Right atrium auricular region (tissue), 2 donors: Measurements from ENCODE around the gene MYOD1. TPM values are rescaled to one million over a fixed set of nuclear protein-coding genes. Genes with fewer than 3 reads are reported as not detected.

Experiments used
- DNase-seq: peaks from one replicate; pipeline ENCODE4 v3.0.0-alpha.2; 2019; ENCODE audit warnings: low spot score
- H3K27ac ChIP-seq, 2 donors: fragments of 200-600 bp; sonication (generic); 1 replicate in 1 of 2; 2 replicates in 1 of 2; pipeline ENCODE4 v1.5.1; 2016 to 2019
- H3K27me3 ChIP-seq, 2 donors: fragments of 200-600 bp; sonication (generic); one replicate each; pipeline versions ENCODE4 v1.5.1 to v1.6.0; 2017 to 2019
- H3K36me3 ChIP-seq: fragments of 200-600 bp; sonication (generic); one replicate; pipeline ENCODE4 v1.5.1; 2016
- H3K4me1 ChIP-seq, 2 donors: fragments of 200-600 bp; sonication (generic); one replicate each; pipeline versions ENCODE4 v1.5.1 to v1.6.0; 2017 to 2019
- H3K4me3 ChIP-seq, 2 donors: fragments of 200-600 bp; sonication (generic); 1 replicate in 1 of 2; 2 replicates in 1 of 2; pipeline ENCODE4 v1.5.1; 2017 to 2019; ENCODE audit warnings: mild to moderate bottlenecking in 1 of 2, moderate library complexity in 1 of 2
- H3K9me3 ChIP-seq, 2 donors: fragments of 200-600 bp; sonication (generic); one replicate each; pipeline ENCODE4 v1.5.1; 2019
- total RNA-seq, 2 donors: library from RNA; depleted of rRNA; stranded (reverse); fragments of >200 nt; gene quantifications; one replicate each; pipeline ENCODE4 v1.1.0, GENCODE V29; 2016
- TF ChIP-seq, protein P1 (sequence below), 2 donors: fragments of 200-600 bp; sonication (generic); IDR thresholded peaks; one replicate each; pipeline ENCODE4 v1.5.1; 2019; ENCODE audit warnings: antibody characterized with exemption in 2 of 2

The MYOD1 gene
- total RNA-seq, 2 donors from 2014 or later: not detected

DNA sequence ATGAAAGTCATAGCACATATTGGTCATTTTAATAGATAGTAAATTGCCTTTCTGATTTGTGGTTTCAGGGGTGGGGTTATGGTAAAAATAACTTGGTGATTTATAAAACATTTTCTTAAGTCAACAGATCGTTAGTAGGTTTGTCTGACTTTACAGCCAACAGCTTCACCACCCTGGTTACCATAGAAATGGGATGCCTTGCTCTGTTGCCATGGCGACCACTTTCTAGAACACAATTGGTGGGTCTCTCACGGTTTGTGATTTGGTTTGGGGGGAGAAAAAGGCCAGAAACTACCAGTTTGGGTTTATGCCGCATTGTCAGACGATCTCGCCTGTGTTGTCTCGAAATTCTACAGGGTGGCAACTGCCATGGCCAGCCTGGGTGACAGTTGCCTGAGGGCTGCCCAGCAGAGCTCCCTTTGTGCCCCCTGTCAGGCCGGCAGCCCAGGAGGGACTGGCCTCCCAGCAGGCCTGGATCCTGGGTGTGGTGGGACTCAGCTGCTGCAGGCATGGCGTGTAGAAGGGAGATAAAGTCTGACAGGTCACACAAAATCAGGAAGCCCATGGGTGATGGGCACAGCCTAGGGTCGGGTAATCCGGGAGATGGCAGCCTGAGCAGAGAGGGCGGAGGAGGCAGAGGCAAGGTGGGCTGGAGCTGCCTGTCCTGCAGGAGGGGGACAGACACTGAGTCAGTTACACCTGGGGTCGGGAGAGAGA lies 46.1 kb downstream of the MYOD1 start:
- Histone ChIP-seq H3K36me3 (no peaks in the 10 kb centered on the region), H3K27me3 (no peaks in the 10 kb centered on the region), H3K4me1 (peaks cover 0 to 6% of the 10 kb centered on the region in 2 donors), H3K27ac (no peak overlapping the region), H3K4me3 (no peak overlapping the region), H3K9me3 (no peaks in the 10 kb centered on the region)
- no peak for DNase-seq
- TF ChIP-seq, protein P1, sequence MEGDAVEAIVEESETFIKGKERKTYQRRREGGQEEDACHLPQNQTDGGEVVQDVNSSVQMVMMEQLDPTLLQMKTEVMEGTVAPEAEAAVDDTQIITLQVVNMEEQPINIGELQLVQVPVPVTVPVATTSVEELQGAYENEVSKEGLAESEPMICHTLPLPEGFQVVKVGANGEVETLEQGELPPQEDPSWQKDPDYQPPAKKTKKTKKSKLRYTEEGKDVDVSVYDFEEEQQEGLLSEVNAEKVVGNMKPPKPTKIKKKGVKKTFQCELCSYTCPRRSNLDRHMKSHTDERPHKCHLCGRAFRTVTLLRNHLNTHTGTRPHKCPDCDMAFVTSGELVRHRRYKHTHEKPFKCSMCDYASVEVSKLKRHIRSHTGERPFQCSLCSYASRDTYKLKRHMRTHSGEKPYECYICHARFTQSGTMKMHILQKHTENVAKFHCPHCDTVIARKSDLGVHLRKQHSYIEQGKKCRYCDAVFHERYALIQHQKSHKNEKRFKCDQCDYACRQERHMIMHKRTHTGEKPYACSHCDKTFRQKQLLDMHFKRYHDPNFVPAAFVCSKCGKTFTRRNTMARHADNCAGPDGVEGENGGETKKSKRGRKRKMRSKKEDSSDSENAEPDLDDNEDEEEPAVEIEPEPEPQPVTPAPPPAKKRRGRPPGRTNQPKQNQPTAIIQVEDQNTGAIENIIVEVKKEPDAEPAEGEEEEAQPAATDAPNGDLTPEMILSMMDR (IDR thresholded peaks at IDR 0.05): no peak

DNA sequence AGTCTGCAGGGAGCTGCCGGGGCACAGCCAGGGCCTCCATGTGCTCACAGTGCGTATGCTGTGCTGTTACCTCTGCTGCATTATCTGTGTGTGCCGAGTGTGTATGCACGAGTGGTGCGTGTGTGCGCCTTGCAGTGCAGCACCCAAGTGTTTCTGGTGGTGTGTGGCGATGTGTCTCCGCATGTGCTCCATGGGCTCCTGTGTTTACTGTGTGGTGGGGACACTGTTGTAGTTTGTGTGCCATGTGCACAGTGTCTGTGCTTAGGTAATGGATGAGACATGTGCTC lies 46.6 kb downstream of the MYOD1 start:
- Histone ChIP-seq H3K27me3 (no peaks in the 10 kb centered on the region), H3K27ac (no peak overlapping the region), H3K9me3 (no peaks in the 10 kb centered on the region), H3K36me3 (no peaks in the 10 kb centered on the region), H3K4me3 (no peak overlapping the region), H3K4me1 (peaks cover 0 to 6% of the 10 kb centered on the region in 2 donors)
- DNase-seq: no peak
- TF ChIP-seq, protein P1 (IDR thresholded peaks at IDR 0.05): no peak

DNA sequence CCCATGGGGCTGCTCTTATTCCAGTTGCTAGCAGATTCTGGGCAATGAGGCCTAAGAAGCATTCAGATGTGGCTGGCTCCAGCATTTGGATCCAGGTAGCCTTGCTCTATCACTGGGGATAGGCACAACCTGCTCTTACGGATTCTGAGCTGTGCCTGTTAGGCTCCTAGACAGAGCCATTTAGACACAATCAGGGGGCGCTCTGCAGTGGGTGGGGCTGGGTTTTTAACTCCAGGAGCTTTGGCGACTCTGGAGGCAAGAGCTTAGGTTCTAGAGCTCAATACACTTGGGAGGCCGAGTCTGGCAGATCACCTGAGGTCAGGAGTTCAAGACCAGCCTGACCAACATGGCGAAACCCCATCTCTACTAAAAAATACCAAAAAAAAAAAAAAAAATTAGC lies 47.2 kb downstream of the MYOD1 start:
- TF ChIP-seq, protein P1 (IDR thresholded peaks at IDR 0.05): no peak
- H3K4me3 ChIP-seq: no peak overlapping the region
- H3K27ac ChIP-seq: no peak overlapping the region
- H3K27me3 ChIP-seq: no peaks in the 10 kb centered on the region
- H3K36me3 ChIP-seq: no peaks in the 10 kb centered on the region
- peaks cover 0 to 6% of the 10 kb centered on the region in 2 donors for H3K4me1 ChIP-seq
- no peak for DNase-seq
- H3K9me3 ChIP-seq: no peaks in the 10 kb centered on the region

DNA sequence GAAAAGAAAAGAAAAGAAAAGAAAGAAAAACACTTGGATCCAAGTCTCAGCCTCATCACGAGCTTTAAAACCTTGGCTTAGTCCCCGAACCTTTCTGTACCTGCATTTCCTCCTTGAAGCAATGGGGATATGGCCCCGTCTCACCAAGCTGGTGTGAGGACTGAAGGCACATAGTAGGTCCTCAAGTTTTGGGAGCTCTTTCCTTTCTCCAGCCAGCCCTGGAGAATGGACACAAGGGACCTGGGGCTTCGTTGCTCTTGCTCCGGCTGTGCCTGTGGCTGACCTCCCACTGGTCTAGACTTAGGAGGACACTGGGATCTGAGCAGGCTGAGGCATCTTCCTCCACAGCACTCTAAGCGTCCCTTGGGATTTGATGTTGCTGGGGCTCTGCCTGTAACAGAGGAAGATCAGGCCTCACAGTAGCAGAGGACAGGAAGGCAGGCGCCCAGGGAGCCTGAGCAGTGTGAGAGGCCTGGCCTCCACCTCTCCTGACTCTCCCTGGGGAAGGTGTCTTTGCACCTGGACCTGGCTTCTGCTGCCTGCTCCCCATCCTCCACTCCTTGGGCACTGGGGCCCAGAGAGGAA lies 48.0 kb downstream of the MYOD1 start:
- TF ChIP-seq, protein P1 (IDR thresholded peaks at IDR 0.05): no peak
- DNase-seq: no peak
- Histone ChIP-seq H3K9me3 (no peaks in the 10 kb centered on the region), H3K4me3 (no peak overlapping the region), H3K27me3 (no peaks in the 10 kb centered on the region), H3K4me1 (peaks cover 0 to 6% of the 10 kb centered on the region in 2 donors), H3K27ac (no peak overlapping the region), H3K36me3 (no peaks in the 10 kb centered on the region)

DNA sequence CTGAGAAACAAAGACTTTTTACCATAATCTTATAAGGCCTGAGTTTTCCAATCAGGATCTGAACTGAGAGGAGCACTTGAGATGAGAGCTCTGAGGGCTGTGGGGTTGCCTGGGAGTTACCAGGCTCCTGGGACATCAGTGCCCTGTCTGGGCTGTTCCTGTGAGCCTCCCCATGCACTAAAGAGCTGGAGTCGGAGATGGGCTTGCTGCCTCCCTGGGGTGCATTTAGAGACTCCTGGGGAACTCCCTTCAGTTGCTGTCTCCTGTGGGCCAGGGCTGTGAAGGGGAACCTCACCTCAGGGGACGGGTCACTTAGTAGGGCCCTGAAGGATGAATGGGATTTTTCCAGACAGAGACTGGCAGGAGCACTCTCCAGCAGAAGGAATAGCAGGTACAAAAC lies 48.5 kb downstream of the MYOD1 start:
- Histone ChIP-seq H3K4me1 (peaks cover 0 to 6% of the 10 kb centered on the region in 2 donors), H3K27ac (no peak overlapping the region), H3K27me3 (no peaks in the 10 kb centered on the region), H3K36me3 (no peaks in the 10 kb centered on the region), H3K4me3 (no peak overlapping the region), H3K9me3 (no peaks in the 10 kb centered on the region)
- DNase-seq: no peak
- TF ChIP-seq, protein P1 (IDR thresholded peaks at IDR 0.05): no peak

DNA sequence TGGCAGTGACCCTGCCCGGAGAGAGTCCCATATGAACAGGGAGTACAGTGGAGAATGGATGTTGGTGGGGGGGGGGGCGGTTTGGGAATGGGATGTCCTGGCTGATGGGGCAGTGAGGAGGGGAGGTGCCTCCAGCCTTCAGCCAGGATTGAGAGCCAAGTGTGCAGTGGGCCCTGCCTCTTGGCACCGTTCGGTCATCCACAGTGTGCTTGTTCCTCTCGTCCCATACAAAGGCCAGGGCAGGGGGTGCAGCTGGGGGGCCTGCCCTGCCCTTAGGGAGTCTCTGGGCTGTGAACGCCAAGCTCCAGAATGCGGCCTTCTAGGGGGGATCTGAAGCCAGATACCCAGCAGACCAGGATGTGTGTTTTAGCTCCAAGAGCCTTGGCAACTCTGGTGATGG lies 49.2 kb downstream of the MYOD1 start:
- H3K9me3 ChIP-seq: no peaks in the 10 kb centered on the region
- no peak for DNase-seq
- no peak overlapping the region for H3K4me3 ChIP-seq
- H3K27ac ChIP-seq: no peak overlapping the region
- TF ChIP-seq, protein P1 (IDR thresholded peaks at IDR 0.05): no peak
- no peaks in the 10 kb centered on the region for H3K27me3 ChIP-seq
- H3K4me1 ChIP-seq: peaks cover 0 to 6% of the 10 kb centered on the region in 2 donors
- H3K36me3 ChIP-seq: no peaks in the 10 kb centered on the region
